GM12878 (cell line): Measurements from ENCODE around the gene DOCK2. TPM values are rescaled to one million over a fixed set of nuclear protein-coding genes. Genes with fewer than 3 reads are reported as not detected.

Source experiments
- ATF3 ChIP-seq: IDR thresholded peaks from 2 replicates; pipeline ENCODE4 v1.6.1; 2011; ENCODE audit warnings: low read depth, mild to moderate bottlenecking, low read length, moderate library complexity, borderline replicate concordance; ENCODE audit errors: extremely low read depth
- BMI1 ChIP-seq: fragments of 450-650 bp; IDR thresholded peaks from 2 replicates; pipeline ENCODE4 v1.6.1; 2016; ENCODE audit warnings: mild to moderate bottlenecking, moderate library complexity, borderline replicate concordance
- BRCA1 ChIP-seq: IDR thresholded peaks from 2 replicates; pipeline ENCODE4 v1.6.1; 2011; ENCODE audit warnings: low read depth, low read length, improper control_type of control experiment
- ELK1 ChIP-seq: IDR thresholded peaks from 2 replicates; pipeline ENCODE4 v1.6.1; 2012; ENCODE audit warnings: low read depth, low read length, improper control_type of control experiment
- FOXK2 ChIP-seq: fragments of 450-650 bp; IDR thresholded peaks from 2 replicates; pipeline ENCODE4 v1.6.1; 2017; ENCODE audit warnings: mild to moderate bottlenecking, moderate library complexity
- IRF5 ChIP-seq: fragments of 450-650 bp; IDR thresholded peaks from 2 replicates; pipeline ENCODE4 v1.6.1; 2017; ENCODE audit warnings: borderline replicate concordance
- POLR2AphosphoS5 ChIP-seq: IDR thresholded peaks from 2 replicates; pipeline ENCODE4 v1.6.1; 2011; ENCODE audit warnings: mild to moderate bottlenecking, low read length, inconsistent platforms
- RAD21 ChIP-seq: IDR thresholded peaks from 2 replicates; pipeline ENCODE4 v1.6.1; 2011; ENCODE audit warnings: mild to moderate bottlenecking, low read depth, low read length, moderate library complexity; ENCODE audit not compliant: insufficient read depth
- RBBP5 ChIP-seq: fragments of 200-600 bp; sonication (generic); conservative IDR thresholded peaks from 2 replicates; pipeline ENCODE4 v1.6.1; 2016
- RFX5 ChIP-seq: IDR thresholded peaks from 2 replicates; pipeline ENCODE4 v1.6.1; 2011; ENCODE audit warnings: low read depth, low read length, improper control_type of control experiment
- SKIL ChIP-seq: fragments of 450-650 bp; IDR thresholded peaks from 2 replicates; pipeline ENCODE4 v1.6.1; 2017; ENCODE audit warnings: mild to moderate bottlenecking, low read depth, inconsistent platforms; ENCODE audit not compliant: poor library complexity, severe bottlenecking
- SPI1 ChIP-seq: IDR thresholded peaks from 2 replicates; pipeline ENCODE4 v1.6.1; 2011; ENCODE audit warnings: low read depth, mild to moderate bottlenecking, low read length, moderate library complexity, borderline replicate concordance; ENCODE audit not compliant: insufficient read depth
- STAT3 ChIP-seq: IDR thresholded peaks from 2 replicates; pipeline ENCODE4 v1.6.1; 2011; ENCODE audit warnings: low read depth, low read length, improper control_type of control experiment
- TBL1XR1 ChIP-seq: IDR thresholded peaks from 2 replicates; pipeline ENCODE4 v1.6.1; 2012; ENCODE audit warnings: low read depth, low read length, improper control_type of control experiment
- ZBTB4 ChIP-seq: fragments of 450-650 bp; formaldehyde crosslinking; IDR thresholded peaks from 2 replicates; pipeline ENCODE4 v1.4.0; 2022; ENCODE audit warnings: mild to moderate bottlenecking, moderate library complexity
- ZNF622 ChIP-seq: fragments of 450-650 bp; IDR thresholded peaks from 2 replicates; pipeline ENCODE4 v1.6.1; 2017; ENCODE audit warnings: mild to moderate bottlenecking, inconsistent platforms
- ZNF687 ChIP-seq: fragments of 450-650 bp; IDR thresholded peaks from 2 replicates; pipeline ENCODE4 v1.6.1; 2017; ENCODE audit warnings: mild to moderate bottlenecking, moderate library complexity
- polyA plus RNA-seq, 11 experiments: library from polyadenylated mRNA; depleted of rRNA in 4 of 11; unstranded in 6 of 11; stranded (reverse) in 5 of 11; fragments of >200 nt; fragmentation: Nextera tagmentation in 4 of 11; fragmentation: Illumina TruSeq in 1 of 11; extraction: Ambion mirVana in 4 of 11; extraction: Trizol in 1 of 11; gene quantifications; 1 replicate in 1 of 11; 2 replicates in 10 of 11; pipeline versions ENCODE4 v1.2.1 to v1.2.3, GENCODE V29; 2011 to 2016; ENCODE audit warnings: inconsistent platforms in 2 of 11, missing spikeins in 2 of 11, low read depth in 1 of 11
- total RNA-seq, 4 experiments: library from RNA; depleted of rRNA in 3 of 4; stranded (reverse); fragments of >200 nt in 3 of 4; fragmentation: Illumina TruSeq in 1 of 4; extraction: Trizol in 1 of 4; gene quantifications; 2 replicates each; pipeline versions ENCODE4 v1.2.1 to v1.2.3, GENCODE V29; 2013 to 2021

Gene DOCK2
- total and polyA plus RNA-seq, 10 of the 15 experiments (the other 5 are each of a cell fraction or from before 2014, with no cell fraction given): 34.2 to 192 (median 118) TPM

- TF ChIP-seq ATF3 (no peak), RBBP5 (no peak), ZNF622 (no peak), BMI1 (peak; percentile 26; the same call in 1 of the 2 replicates), ZNF687 (peak; percentile 88; the same call in 1 of the 2 replicates), SKIL (peak; percentile 47), ZBTB4 (no peak), SPI1 (no peak; the same call in 1 of the 2 replicates), STAT3 (no peak), IRF5 (no peak), FOXK2 (no peak), BRCA1 (no peak), TBL1XR1 (peak; percentile 55; the same call in 1 of the 2 replicates), RAD21 (peak; percentile 29; the same call in 1 of the 2 replicates), ELK1 (no peak), POLR2AphosphoS5 (peak; percentile 71; the same call in 1 of the 2 replicates), RFX5 (0 out of 2 replicates have a peak, but pooled peaks have one; percentile 23)
Observed at GRCh38 chr5:169805527-169805934, 168.5 kb downstream of the DOCK2 start (continued).
